ENCODE data around the gene DTHD1.

DNA sequence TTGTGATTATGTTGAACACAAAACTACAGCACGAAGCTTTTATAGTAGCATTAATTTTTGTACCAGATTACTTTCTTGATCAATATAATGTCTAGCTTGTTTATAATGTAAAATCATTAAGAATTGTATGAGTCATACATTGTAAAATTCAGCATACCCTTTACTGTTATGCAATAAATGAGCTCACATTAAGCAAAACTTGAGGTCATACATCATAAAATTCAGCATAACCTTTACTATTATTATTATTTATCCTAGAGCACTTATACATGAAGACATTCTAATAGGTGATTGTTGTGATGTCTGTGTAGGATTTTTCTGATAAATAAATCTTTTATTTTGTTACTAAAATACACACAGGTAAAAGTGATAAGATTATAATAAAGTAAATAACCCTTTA, 49.4 kb downstream of the DTHD1 start:
- TF ChIP-seq, protein P1, sequence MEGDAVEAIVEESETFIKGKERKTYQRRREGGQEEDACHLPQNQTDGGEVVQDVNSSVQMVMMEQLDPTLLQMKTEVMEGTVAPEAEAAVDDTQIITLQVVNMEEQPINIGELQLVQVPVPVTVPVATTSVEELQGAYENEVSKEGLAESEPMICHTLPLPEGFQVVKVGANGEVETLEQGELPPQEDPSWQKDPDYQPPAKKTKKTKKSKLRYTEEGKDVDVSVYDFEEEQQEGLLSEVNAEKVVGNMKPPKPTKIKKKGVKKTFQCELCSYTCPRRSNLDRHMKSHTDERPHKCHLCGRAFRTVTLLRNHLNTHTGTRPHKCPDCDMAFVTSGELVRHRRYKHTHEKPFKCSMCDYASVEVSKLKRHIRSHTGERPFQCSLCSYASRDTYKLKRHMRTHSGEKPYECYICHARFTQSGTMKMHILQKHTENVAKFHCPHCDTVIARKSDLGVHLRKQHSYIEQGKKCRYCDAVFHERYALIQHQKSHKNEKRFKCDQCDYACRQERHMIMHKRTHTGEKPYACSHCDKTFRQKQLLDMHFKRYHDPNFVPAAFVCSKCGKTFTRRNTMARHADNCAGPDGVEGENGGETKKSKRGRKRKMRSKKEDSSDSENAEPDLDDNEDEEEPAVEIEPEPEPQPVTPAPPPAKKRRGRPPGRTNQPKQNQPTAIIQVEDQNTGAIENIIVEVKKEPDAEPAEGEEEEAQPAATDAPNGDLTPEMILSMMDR (IDR thresholded peaks at IDR 0.05) = no peak
- no peak for TF ChIP-seq POLR2A (IDR thresholded peaks at IDR 0.05)
- no peak for TF ChIP-seq EP300 (IDR thresholded peaks at IDR 0.05; ENCODE audit: low read depth)
